ENCODE results near the gene RNF223.

GRCh38 chr1:1037366-1038327 is 36.5 kb downstream of the RNF223 start:
- TF ChIP-seq CTBP1 (IDR thresholded peaks at IDR 0.05; ENCODE audit: borderline replicate concordance) (no peak), ZNF384 (IDR thresholded peaks at IDR 0.05) (no peak), FOXM1 (IDR thresholded peaks at IDR 0.05; ENCODE audit: borderline replicate concordance) (no peak), PKNOX1 (IDR thresholded peaks at IDR 0.05) (no peak), FOXA1 (IDR thresholded peaks at IDR 0.05) (no peak), ARNT (IDR thresholded peaks at IDR 0.05) (no peak)

Data from HEK293T (cell line).